ENCODE measurements around the gene ARHGAP21.

ARHGAP21 gene

GRCh38 chr10:24703700-24704099 lies 20.0 kb downstream of the ARHGAP21 start:
- no peak for TF ChIP-seq CTCF (conservative IDR thresholded peaks at IDR 0.05; ENCODE audit: low read depth)
- no peak for DNase-seq (ENCODE audit: low spot score)
- ChIA-PET POLR2A (ENCODE audit: low non-redundant PET) (no interaction called here), CTCF (interaction anchor here (0.6 kb wide), 2 partner anchors 756 to 1327 kb away, joined by 3 to 7 read pairs; no protein-coding TSS in a partner anchor)
- H3K27ac ChIP-seq: no peak overlapping the region

- POLR2A ChIA-PET (ENCODE audit: low non-redundant PET): no interaction called here
- H3K27ac ChIP-seq: no peak overlapping the region
- TF ChIP-seq CTCF (conservative IDR thresholded peaks at IDR 0.05; ENCODE audit: low read depth): no peak
- CTCF ChIA-PET: interaction anchor here (0.5 kb wide), 1 partner anchor 138 kb away, joined by 4 read pairs; no protein-coding TSS in a partner anchor
- DNase-seq (ENCODE audit: low spot score): no peak
These were observed 22.2 kb downstream of the ARHGAP21 start for GRCh38 chr10:24701447-24701846.

- CTCF ChIA-PET: interaction anchor here (0.5 to 0.6 kb wide), 2 partner anchors 58 to 138 kb away, joined by 4 to 5 read pairs; no protein-coding TSS in a partner anchor
These were observed 22.7 kb downstream of the ARHGAP21 start for GRCh38 chr10:24700948-24701347.

GRCh38 chr10:24698270-24698669 lies 25.4 kb downstream of the ARHGAP21 start:
- TF ChIP-seq CTCF (conservative IDR thresholded peaks at IDR 0.05; ENCODE audit: low read depth): no peak
- no peak overlapping the region for H3K27ac ChIP-seq
- ChIA-PET CTCF (no interaction called here), POLR2A (ENCODE audit: low non-redundant PET) (interaction anchor here (0.5 kb wide), 1 partner anchor 395 kb away, joined by 6 read pairs; no protein-coding TSS in a partner anchor)
- no peak for DNase-seq (ENCODE audit: low spot score)

More at GRCh38 chr10:24700948-24701347, 22.7 kb downstream of the ARHGAP21 start:
- POLR2A ChIA-PET (ENCODE audit: low non-redundant PET): no interaction called here
- H3K27ac ChIP-seq: no peak overlapping the region
- no peak for TF ChIP-seq CTCF (conservative IDR thresholded peaks at IDR 0.05; ENCODE audit: low read depth)
- no peak for DNase-seq (ENCODE audit: low spot score)

GRCh38 chr10:24697080-24697479 lies 26.6 kb downstream of the ARHGAP21 start:
- H3K27ac ChIP-seq: no peak overlapping the region
- CTCF ChIA-PET: no interaction called here
- no peak for DNase-seq (ENCODE audit: low spot score)
- no peak for TF ChIP-seq CTCF (conservative IDR thresholded peaks at IDR 0.05; ENCODE audit: low read depth)
- POLR2A ChIA-PET (ENCODE audit: low non-redundant PET): no interaction called here

GRCh38 chr10:24695452-24695851 lies 28.2 kb downstream of the ARHGAP21 start:
- ChIA-PET CTCF (no interaction called here), POLR2A (ENCODE audit: low non-redundant PET) (no interaction called here)
- TF ChIP-seq CTCF (conservative IDR thresholded peaks at IDR 0.05; ENCODE audit: low read depth): no peak
- DNase-seq (ENCODE audit: low spot score): no peak
- H3K27ac ChIP-seq: no peak overlapping the region

All from RWPE1 (cell line).